ENCODE measurements around the gene FBXO31. TPM values are rescaled to one million over a fixed set of nuclear protein-coding genes. Genes with fewer than 3 reads are reported as not detected.
A peak's percentile ranks its signal among the peaks of the same experiment; 100 is the strongest.

Gene FBXO31
- total and polyA plus RNA-seq, 9 of the 15 experiments (the other 6 are each of a cell fraction or from before 2014, with no cell fraction given), result 0.18 to 33.3 (median 10.9) TPM

GRCh38 chr16:87383505-87384161 is at the start of gene FBXO31 (continued):
- TF ChIP-seq STAG1 (CRISPR knock-in tag; IDR thresholded peaks at IDR 0.05; ENCODE audit: borderline replicate concordance) (0 out of 2 replicates have a peak, but pooled peaks have one; percentile 14), DMBX1 (CRISPR knock-in tag; IDR thresholded peaks at IDR 0.05; ENCODE audit: borderline replicate concordance) (no peak), ZNF609 (CRISPR knock-in tag; IDR thresholded peaks at IDR 0.05; ENCODE audit: borderline replicate concordance) (0 out of 2 replicates have a peak, but pooled peaks have one; percentile 71), POLR3G (IDR thresholded peaks at IDR 0.05; ENCODE audit: extremely low read depth, insufficient read length, insufficient replicate concordance) (no peak), BCOR (IDR thresholded peaks at IDR 0.05) (peak; percentile 76), CREBBP (IDR thresholded peaks at IDR 0.05; ENCODE audit: low read depth, low read length) (no peak), NFIX (CRISPR knock-in tag; IDR thresholded peaks at IDR 0.05; ENCODE audit: low read depth) (no peak), TBP (optimal IDR thresholded peaks at IDR 0.05; ENCODE audit: low read depth, low read length) (peak; percentile 100), NR4A1 (CRISPR knock-in tag; IDR thresholded peaks at IDR 0.05) (no peak), NR4A1 (tag; IDR thresholded peaks at IDR 0.05) (no peak), GABPB1 (CRISPR knock-in tag; IDR thresholded peaks at IDR 0.05) (peak; percentile 85), GATAD2A (IDR thresholded peaks at IDR 0.05) (0 out of 2 replicates have a peak, but pooled peaks have one; percentile 18), SREBF1 (IDR thresholded peaks at IDR 0.05; ENCODE audit: borderline replicate concordance, low read depth, low read length) (peak; percentile 22; the same call in 1 of the 2 replicates), RBFOX2 (IDR thresholded peaks at IDR 0.05; ENCODE audit: low read depth, low read length) (peak; percentile 89), ZC3H8 (IDR thresholded peaks at IDR 0.05) (no peak), FOXP4 (CRISPR knock-in tag; IDR thresholded peaks at IDR 0.05; ENCODE audit: borderline replicate concordance) (0 out of 2 replicates have a peak, but pooled peaks have one; percentile 41), ZBTB26 (CRISPR knock-in tag; IDR thresholded peaks at IDR 0.05) (no peak)
- TF ChIP-seq, protein P1, sequence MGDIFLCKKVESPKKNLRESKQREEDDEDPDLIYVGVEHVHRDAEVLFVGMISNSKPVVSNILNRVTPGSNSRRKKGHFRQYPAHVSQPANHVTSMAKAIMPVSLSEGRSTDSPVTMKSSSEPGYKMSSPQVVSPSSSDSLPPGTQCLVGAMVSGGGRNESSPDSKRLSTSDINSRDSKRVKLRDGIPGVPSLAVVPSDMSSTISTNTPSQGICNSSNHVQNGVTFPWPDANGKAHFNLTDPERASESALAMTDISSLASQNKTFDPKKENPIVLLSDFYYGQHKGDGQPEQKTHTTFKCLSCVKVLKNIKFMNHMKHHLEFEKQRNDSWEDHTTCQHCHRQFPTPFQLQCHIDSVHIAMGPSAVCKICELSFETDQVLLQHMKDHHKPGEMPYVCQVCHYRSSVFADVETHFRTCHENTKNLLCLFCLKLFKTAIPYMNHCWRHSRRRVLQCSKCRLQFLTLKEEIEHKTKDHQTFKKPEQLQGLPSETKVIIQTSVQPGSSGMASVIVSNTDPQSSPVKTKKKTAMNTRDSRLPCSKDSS (IDR thresholded peaks at IDR 0.05; ENCODE audit: low read depth, partially characterized antibody), result no peak

Data from K562 (cell line).